HG03108 (cell line): ENCODE results near the gene IRAG1.
"Not testable (repeated sequence)": the region's sequence is repeated elsewhere in the genome, so short reads cannot be mapped to it uniquely, and the experiment has no call there.

ENCODE experiments used
- ATAC-seq: cut with Tn5 transposase; IDR thresholded peaks from one replicate; pipeline ENCODE4 v1.9.1; 2021; ENCODE audit warnings: moderate library complexity; ENCODE audit not compliant: unreplicated experiment

Gene IRAG1

GRCh38 chr11:10709299-10710086, 15.9 kb upstream of the IRAG1 start:
- no peak for ATAC-seq

GRCh38 chr11:10708131-10708530, 14.6 kb upstream of the IRAG1 start:
- no peak for ATAC-seq

- no peak for ATAC-seq
Measured at GRCh38 chr11:10701982-10702381, 8.4 kb upstream of the IRAG1 start.

- no peak for ATAC-seq
Measured at GRCh38 chr11:10699072-10699471, 5.5 kb upstream of the IRAG1 start.

GRCh38 chr11:10697323-10697620, 3.7 kb upstream of the IRAG1 start:
- ATAC-seq: no peak

GRCh38 chr11:10696468-10697322, 3.1 kb upstream of the IRAG1 start:
- no peak for ATAC-seq

GRCh38 chr11:10695833-10696232, 2.3 kb upstream of the IRAG1 start:
- ATAC-seq: no peak

GRCh38 chr11:10694486-10695239, 1.1 kb upstream of the IRAG1 start:
- no peak for ATAC-seq

- no peak for ATAC-seq
Measured at GRCh38 chr11:10692531-10693115, 932 bp downstream of the IRAG1 start.

- ATAC-seq: no peak
Measured at GRCh38 chr11:10688401-10688800, 5.2 kb downstream of the IRAG1 start.

- ATAC-seq: no peak
Measured at GRCh38 chr11:10686311-10686710, 7.2 kb downstream of the IRAG1 start.

GRCh38 chr11:10683429-10683828, 10.1 kb downstream of the IRAG1 start:
- ATAC-seq: no peak

- ATAC-seq: no peak
Measured at GRCh38 chr11:10680956-10681487, 12.5 kb downstream of the IRAG1 start.

- not testable (repeated sequence) for ATAC-seq
Measured at GRCh38 chr11:10680279-10680678, 13.3 kb downstream of the IRAG1 start.

GRCh38 chr11:10679644-10680043, 13.9 kb downstream of the IRAG1 start:
- no peak for ATAC-seq

GRCh38 chr11:10678101-10678500, 15.5 kb downstream of the IRAG1 start:
- ATAC-seq: no peak

GRCh38 chr11:10676919-10677318, 16.6 kb downstream of the IRAG1 start:
- no peak for ATAC-seq

- no peak for ATAC-seq
Measured at GRCh38 chr11:10674911-10675440, 18.6 kb downstream of the IRAG1 start.

GRCh38 chr11:10674440-10674855, 19.1 kb downstream of the IRAG1 start:
- no peak for ATAC-seq

GRCh38 chr11:10673501-10674062, 20.0 kb downstream of the IRAG1 start:
- ATAC-seq: no peak
